MM.1S (cell line): ENCODE measurements around the gene SMCHD1.

Experiments used
- CTCF ChIP-seq: fragments of 300-600 bp; sonication (generic); IDR thresholded peaks from 2 replicates; pipeline ENCODE4 v1.5.1; 2016; ENCODE audit warnings: antibody characterized with exemption, low read length, mixed read lengths
- EZH2 ChIP-seq: fragments of 300-600 bp; sonication (generic); optimal IDR thresholded peaks from 2 replicates; pipeline ENCODE3; 2017; ENCODE audit warnings: low read depth, mild to moderate bottlenecking, antibody characterized with exemption, low read length, mixed read lengths
- EZH2phosphoT487 ChIP-seq: fragments of 300-600 bp; sonication (generic); IDR thresholded peaks from 2 replicates; pipeline ENCODE4 v1.6.1; 2018; ENCODE audit warnings: antibody characterized with exemption, low read length

GRCh38 chr18:2686349-2686968, 30.9 kb downstream of the SMCHD1 start:
- TF ChIP-seq EZH2phosphoT487, result no peak
- no peak for TF ChIP-seq CTCF
- TF ChIP-seq EZH2, result no peak
